Effector memory CD8-positive, alpha-beta T cell (primary cell): Measurements from ENCODE around the gene ARHGAP31.
"Not testable (repeated sequence)": the region's sequence is repeated elsewhere in the genome, so short reads cannot be mapped to it uniquely, and the experiment has no call there.

Experiments used
- ATAC-seq: fragments of 150-1000 bp; cut with Tn5 transposase; replicated peaks from 2 replicates; pipeline ENCODE4 v1.10.0; 2021; ENCODE audit warnings: mild to moderate bottlenecking, moderate library complexity
- DNase-seq, 3 experiments: peaks; one replicate each; pipeline ENCODE4 v3.0.0; 2021
- H3K27ac Mint-ChIP-seq, 2 donors: one replicate each; pipeline ENCODE4 v1.8.0; 2022; ENCODE audit warnings: mild to moderate bottlenecking in 2 of 2, mixed read lengths in 2 of 2, moderate library complexity in 2 of 2
- H3K27me3 Mint-ChIP-seq, 2 donors: one replicate each; pipeline ENCODE4 v1.8.0; 2022; ENCODE audit warnings: mixed read lengths in 2 of 2
- H3K36me3 Mint-ChIP-seq: one replicate; pipeline ENCODE4 v1.8.0; 2022; ENCODE audit warnings: mild to moderate bottlenecking, moderate library complexity, mixed read lengths; ENCODE audit not compliant: insufficient read depth
- H3K4me1 Mint-ChIP-seq, 2 donors: one replicate each; pipeline ENCODE4 v1.8.0; 2022; ENCODE audit warnings: low read depth in 2 of 2, mixed read lengths in 2 of 2
- H3K4me3 Mint-ChIP-seq, 2 donors: one replicate each; pipeline ENCODE4 v1.8.0; 2022; ENCODE audit warnings: mild to moderate bottlenecking in 2 of 2, mixed read lengths in 2 of 2, moderate library complexity in 2 of 2
- H3K9me3 Mint-ChIP-seq, 2 donors: one replicate each; pipeline ENCODE4 v1.8.0; 2022; ENCODE audit warnings: mixed read lengths in 2 of 2

ARHGAP31 gene

GRCh38 chr3:119315600-119316312 lies 21.6 kb downstream of the ARHGAP31 start:
- no peak overlapping the region for H3K4me3 Mint-ChIP-seq

GRCh38 chr3:119316313-119316670 lies 22.1 kb downstream of the ARHGAP31 start:
- H3K27me3 Mint-ChIP-seq = no peaks in the 10 kb centered on the region
- H3K9me3 Mint-ChIP-seq = no peaks in the 10 kb centered on the region
- DNase-seq (no peak), ATAC-seq (no peak)
- H3K27ac Mint-ChIP-seq = no peak overlapping the region
- H3K4me1 Mint-ChIP-seq = peaks cover 5% of the 10 kb centered on the region in 2 donors
- H3K4me3 Mint-ChIP-seq = no peak overlapping the region
- H3K36me3 Mint-ChIP-seq = peaks cover 5% of the 10 kb centered on the region

More at GRCh38 chr3:119315600-119316312, 21.6 kb downstream of the ARHGAP31 start:
- no peaks in the 10 kb centered on the region for H3K9me3 Mint-ChIP-seq
- no peak overlapping the region for H3K27ac Mint-ChIP-seq
- H3K27me3 Mint-ChIP-seq = no peaks in the 10 kb centered on the region
- ATAC-seq (no peak), DNase-seq (no peak)
- H3K36me3 Mint-ChIP-seq = peaks cover 5% of the 10 kb centered on the region
- peaks cover 7 to 8% of the 10 kb centered on the region in 2 donors for H3K4me1 Mint-ChIP-seq

GRCh38 chr3:119318876-119319275 lies 24.7 kb downstream of the ARHGAP31 start:
- peaks cover 3 to 10% of the 10 kb centered on the region in 2 donors for H3K4me1 Mint-ChIP-seq
- H3K9me3 Mint-ChIP-seq = no peaks in the 10 kb centered on the region
- no peak for ATAC-seq
- no peak for DNase-seq
- no peak overlapping the region for H3K27ac Mint-ChIP-seq
- H3K4me3 Mint-ChIP-seq = no peak overlapping the region
- no peaks in the 10 kb centered on the region for H3K27me3 Mint-ChIP-seq
- H3K36me3 Mint-ChIP-seq = peaks cover 20% of the 10 kb centered on the region

- no peak overlapping the region for H3K4me3 Mint-ChIP-seq
- no peak for ATAC-seq
- no peaks in the 10 kb centered on the region for H3K27me3 Mint-ChIP-seq
- peaks cover 17% of the 10 kb centered on the region for H3K36me3 Mint-ChIP-seq
- DNase-seq = no peak
- peaks cover 3 to 15% of the 10 kb centered on the region in 2 donors for H3K4me1 Mint-ChIP-seq
- H3K27ac Mint-ChIP-seq = no peak overlapping the region
- no peaks in the 10 kb centered on the region for H3K9me3 Mint-ChIP-seq
Observed at GRCh38 chr3:119319311-119319710, 25.1 kb downstream of the ARHGAP31 start.

- ATAC-seq, H3K9me3 Mint-ChIP-seq, H3K4me3 Mint-ChIP-seq, H3K27me3 Mint-ChIP-seq, DNase-seq: not testable (repeated sequence)
- H3K4me1 Mint-ChIP-seq = peaks cover 3 to 16% of the 10 kb centered on the region in 2 donors
- peak overlapping the region in 1 of 2 donors; percentile 5 for H3K27ac Mint-ChIP-seq
- peaks cover 17% of the 10 kb centered on the region for H3K36me3 Mint-ChIP-seq
Observed at GRCh38 chr3:119320785-119321184, 26.6 kb downstream of the ARHGAP31 start.

- Mint-ChIP-seq H3K27me3 (no peaks in the 10 kb centered on the region), H3K27ac (peak overlapping the region; percentile 98 to 99), H3K9me3 (no peaks in the 10 kb centered on the region), H3K36me3 (peaks cover 15% of the 10 kb centered on the region), H3K4me3 (peak overlapping the region; percentile 95 to 96), H3K4me1 (peaks cover 3 to 16% of the 10 kb centered on the region in 2 donors)
- ATAC-seq (peak; percentile 7), DNase-seq (peak in 1 of 3 experiments; percentile 16)
Observed at GRCh38 chr3:119322021-119322834, 28.0 kb downstream of the ARHGAP31 start.

GRCh38 chr3:119322835-119323722 lies 28.9 kb downstream of the ARHGAP31 start:
- Mint-ChIP-seq H3K27me3 (no peaks in the 10 kb centered on the region), H3K4me1 (peaks cover 3 to 16% of the 10 kb centered on the region in 2 donors), H3K4me3 (peak overlapping the region; percentile 95 to 96), H3K36me3 (peaks cover 15% of the 10 kb centered on the region), H3K9me3 (no peaks in the 10 kb centered on the region), H3K27ac (peak overlapping the region; percentile 98 to 99)
- ATAC-seq (peak; percentile 85), DNase-seq (peak; percentile 87 to 90 (median 88))

- peak overlapping the region; percentile 95 to 96 for H3K4me3 Mint-ChIP-seq
- H3K27me3 Mint-ChIP-seq = no peaks in the 10 kb centered on the region
- no peaks in the 10 kb centered on the region for H3K9me3 Mint-ChIP-seq
- peaks cover 15% of the 10 kb centered on the region for H3K36me3 Mint-ChIP-seq
- ATAC-seq = no peak
- peaks cover 3 to 16% of the 10 kb centered on the region in 2 donors for H3K4me1 Mint-ChIP-seq
- peak overlapping the region; percentile 98 to 99 for H3K27ac Mint-ChIP-seq
- no peak for DNase-seq
Observed at GRCh38 chr3:119323723-119324085, 29.5 kb downstream of the ARHGAP31 start.

- H3K36me3 Mint-ChIP-seq = peaks cover 15% of the 10 kb centered on the region
- H3K27ac Mint-ChIP-seq = no peak overlapping the region
- H3K4me3 Mint-ChIP-seq = no peak overlapping the region
- no peak for DNase-seq
- peaks cover 3 to 16% of the 10 kb centered on the region in 2 donors for H3K4me1 Mint-ChIP-seq
- ATAC-seq = no peak
- no peaks in the 10 kb centered on the region for H3K27me3 Mint-ChIP-seq
- no peaks in the 10 kb centered on the region for H3K9me3 Mint-ChIP-seq
Observed at GRCh38 chr3:119324899-119325298, 30.7 kb downstream of the ARHGAP31 start.

- no peak overlapping the region for H3K4me3 Mint-ChIP-seq
- H3K36me3 Mint-ChIP-seq = peaks cover 18% of the 10 kb centered on the region
- H3K4me1 Mint-ChIP-seq = peaks cover 3 to 14% of the 10 kb centered on the region in 2 donors
- H3K27ac Mint-ChIP-seq = no peak overlapping the region
- H3K27me3 Mint-ChIP-seq = no peaks in the 10 kb centered on the region
- no peak for DNase-seq
- H3K9me3 Mint-ChIP-seq = no peaks in the 10 kb centered on the region
- no peak for ATAC-seq
Observed at GRCh38 chr3:119326976-119327375, 32.8 kb downstream of the ARHGAP31 start.

GRCh38 chr3:119329551-119329950 lies 35.4 kb downstream of the ARHGAP31 start:
- H3K4me3 Mint-ChIP-seq = no peak overlapping the region
- no peaks in the 10 kb centered on the region for H3K27me3 Mint-ChIP-seq
- H3K36me3 Mint-ChIP-seq = peaks cover 6% of the 10 kb centered on the region
- DNase-seq = no peak
- ATAC-seq = no peak
- H3K27ac Mint-ChIP-seq = peak overlapping the region in 1 of 2 donors; percentile 25
- no peaks in the 10 kb centered on the region for H3K4me1 Mint-ChIP-seq
- no peaks in the 10 kb centered on the region for H3K9me3 Mint-ChIP-seq

GRCh38 chr3:119330181-119330580 lies 36.0 kb downstream of the ARHGAP31 start:
- no peak for DNase-seq
- Mint-ChIP-seq H3K4me1 (no peaks in the 10 kb centered on the region), H3K27me3 (no peaks in the 10 kb centered on the region), H3K4me3 (no peak overlapping the region), H3K36me3 (peaks cover 6% of the 10 kb centered on the region), H3K27ac (no peak overlapping the region), H3K9me3 (no peaks in the 10 kb centered on the region)
- ATAC-seq = no peak

GRCh38 chr3:119330858-119331257 lies 36.7 kb downstream of the ARHGAP31 start:
- H3K4me1 Mint-ChIP-seq = no peaks in the 10 kb centered on the region
- ATAC-seq = no peak

More at GRCh38 chr3:119330858-119331257, 36.7 kb downstream of the ARHGAP31 start:
- no peak for DNase-seq
- Mint-ChIP-seq H3K4me3 (no peak overlapping the region), H3K36me3 (peaks cover 6% of the 10 kb centered on the region), H3K27me3 (no peaks in the 10 kb centered on the region), H3K27ac (no peak overlapping the region), H3K9me3 (no peaks in the 10 kb centered on the region)
